ENCODE data around the gene FAM50B.

GRCh38 chr6:3869632-3870527 lies 20.7 kb downstream of the FAM50B start:
- TF ChIP-seq, protein P1, sequence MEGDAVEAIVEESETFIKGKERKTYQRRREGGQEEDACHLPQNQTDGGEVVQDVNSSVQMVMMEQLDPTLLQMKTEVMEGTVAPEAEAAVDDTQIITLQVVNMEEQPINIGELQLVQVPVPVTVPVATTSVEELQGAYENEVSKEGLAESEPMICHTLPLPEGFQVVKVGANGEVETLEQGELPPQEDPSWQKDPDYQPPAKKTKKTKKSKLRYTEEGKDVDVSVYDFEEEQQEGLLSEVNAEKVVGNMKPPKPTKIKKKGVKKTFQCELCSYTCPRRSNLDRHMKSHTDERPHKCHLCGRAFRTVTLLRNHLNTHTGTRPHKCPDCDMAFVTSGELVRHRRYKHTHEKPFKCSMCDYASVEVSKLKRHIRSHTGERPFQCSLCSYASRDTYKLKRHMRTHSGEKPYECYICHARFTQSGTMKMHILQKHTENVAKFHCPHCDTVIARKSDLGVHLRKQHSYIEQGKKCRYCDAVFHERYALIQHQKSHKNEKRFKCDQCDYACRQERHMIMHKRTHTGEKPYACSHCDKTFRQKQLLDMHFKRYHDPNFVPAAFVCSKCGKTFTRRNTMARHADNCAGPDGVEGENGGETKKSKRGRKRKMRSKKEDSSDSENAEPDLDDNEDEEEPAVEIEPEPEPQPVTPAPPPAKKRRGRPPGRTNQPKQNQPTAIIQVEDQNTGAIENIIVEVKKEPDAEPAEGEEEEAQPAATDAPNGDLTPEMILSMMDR (IDR thresholded peaks at IDR 0.05): no peak
- TF ChIP-seq POLR2A (IDR thresholded peaks at IDR 0.05): no peak

All from uterus (tissue), 2 donors.